Glutamatergic neuron (in vitro differentiated cells): ENCODE data around the gene POC1A. TPM values are rescaled to one million over a fixed set of nuclear protein-coding genes. Genes with fewer than 3 reads are reported as not detected.

Source experiments
- DNase-seq: peaks from one replicate; pipeline ENCODE4 v3.0.0; 2022
- H3K27ac Mint-ChIP-seq: one replicate; pipeline ENCODE4 v1.8.0; 2020; ENCODE audit warnings: mild to moderate bottlenecking, mixed read lengths, inconsistent platforms; ENCODE audit not compliant: unreplicated experiment
- H3K27me3 Mint-ChIP-seq: one replicate; pipeline ENCODE4 v1.8.0; 2020; ENCODE audit warnings: mild to moderate bottlenecking, moderate library complexity, mixed read lengths, inconsistent platforms; ENCODE audit not compliant: unreplicated experiment
- H3K36me3 Mint-ChIP-seq: one replicate; pipeline ENCODE4 v1.8.0; 2020; ENCODE audit warnings: mild to moderate bottlenecking, mixed read lengths, inconsistent platforms; ENCODE audit not compliant: unreplicated experiment
- H3K4me1 Mint-ChIP-seq: one replicate; pipeline ENCODE4 v1.8.0; 2020; ENCODE audit warnings: mild to moderate bottlenecking, low read depth, mixed read lengths, inconsistent platforms; ENCODE audit not compliant: unreplicated experiment
- H3K4me3 Mint-ChIP-seq: one replicate; pipeline ENCODE4 v1.8.0; 2020; ENCODE audit warnings: mild to moderate bottlenecking, mixed read lengths, inconsistent platforms; ENCODE audit not compliant: unreplicated experiment
- H3K9me3 Mint-ChIP-seq: one replicate; pipeline ENCODE4 v1.8.0; 2020; ENCODE audit warnings: mild to moderate bottlenecking, moderate library complexity, mixed read lengths, inconsistent platforms; ENCODE audit not compliant: unreplicated experiment
- CTCF ChIP-seq: fragments of 200-600 bp; sonication (generic); IDR thresholded peaks from one replicate; pipeline ENCODE4 v1.5.0; 2021; ENCODE audit not compliant: partially characterized antibody, unreplicated experiment
- total RNA-seq: library from RNA; stranded (reverse); fragmentation: NEBNext Ultra II Directional; extraction: Animal tissue kit (Norgen Biotek cat#: 25700); gene quantifications from one replicate; pipeline ENCODE4 v1.2.1, GENCODE V29; 2021; ENCODE audit not compliant: unreplicated experiment

The POC1A gene
- total RNA-seq, 1 donor from 2014 or later, result 3.2 TPM

- TF ChIP-seq CTCF, result no peak
- H3K4me3 Mint-ChIP-seq, result peak overlapping the region; percentile 93
- peaks cover 17% of the 10 kb centered on the region for H3K4me1 Mint-ChIP-seq
- H3K9me3 Mint-ChIP-seq, result peaks cover 10% of the 10 kb centered on the region
- DNase-seq, result peak; percentile 99
- H3K36me3 Mint-ChIP-seq, result no peaks in the 10 kb centered on the region
- peaks cover 12% of the 10 kb centered on the region for H3K27me3 Mint-ChIP-seq
- peak overlapping the region; percentile 85 for H3K27ac Mint-ChIP-seq
These were observed 97.0 kb downstream of the POC1A start for GRCh38 chr3:52056968-52057811.

DNA sequence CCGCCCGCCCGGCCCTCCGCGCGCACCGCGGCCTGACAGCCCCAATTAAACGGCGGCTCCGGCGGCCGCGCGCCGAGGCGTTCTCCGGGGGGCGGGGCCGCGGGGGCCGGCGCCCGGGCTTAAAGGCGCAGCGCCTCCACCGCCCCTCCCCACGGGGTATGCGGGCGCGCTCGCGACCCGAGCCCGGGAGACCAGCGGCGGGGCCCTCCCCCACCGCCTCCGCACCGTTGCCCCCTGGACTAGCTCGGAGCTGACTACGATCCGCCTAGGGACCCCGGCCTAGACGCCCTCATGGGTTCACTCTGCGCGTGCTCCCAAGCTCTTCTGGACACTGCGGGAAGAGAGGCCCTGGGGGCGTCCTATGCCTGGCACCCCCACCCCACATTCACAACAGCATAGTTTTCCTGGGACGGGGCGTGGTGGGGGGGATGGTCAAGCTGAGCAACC is 97.7 kb downstream of the POC1A start, which contains the start of gene DUSP7:
Gene DUSP7 (minus strand): TSS at position 51 of the 447 bp plus-strand sequence. CDS start 205 bp downstream, outside the sequence.
- Mint-ChIP-seq H3K36me3 (no peaks in the 10 kb centered on the region), H3K4me1 (peaks cover 17% of the 10 kb centered on the region), H3K27me3 (peaks cover 10% of the 10 kb centered on the region), H3K9me3 (peaks cover 10% of the 10 kb centered on the region), H3K4me3 (peak within 1 kb of the TSS; percentile 93), H3K27ac (peak within 1 kb of the TSS; percentile 85)
- no peak for TF ChIP-seq CTCF
- DNase-seq, result peak; percentile 76

DNA sequence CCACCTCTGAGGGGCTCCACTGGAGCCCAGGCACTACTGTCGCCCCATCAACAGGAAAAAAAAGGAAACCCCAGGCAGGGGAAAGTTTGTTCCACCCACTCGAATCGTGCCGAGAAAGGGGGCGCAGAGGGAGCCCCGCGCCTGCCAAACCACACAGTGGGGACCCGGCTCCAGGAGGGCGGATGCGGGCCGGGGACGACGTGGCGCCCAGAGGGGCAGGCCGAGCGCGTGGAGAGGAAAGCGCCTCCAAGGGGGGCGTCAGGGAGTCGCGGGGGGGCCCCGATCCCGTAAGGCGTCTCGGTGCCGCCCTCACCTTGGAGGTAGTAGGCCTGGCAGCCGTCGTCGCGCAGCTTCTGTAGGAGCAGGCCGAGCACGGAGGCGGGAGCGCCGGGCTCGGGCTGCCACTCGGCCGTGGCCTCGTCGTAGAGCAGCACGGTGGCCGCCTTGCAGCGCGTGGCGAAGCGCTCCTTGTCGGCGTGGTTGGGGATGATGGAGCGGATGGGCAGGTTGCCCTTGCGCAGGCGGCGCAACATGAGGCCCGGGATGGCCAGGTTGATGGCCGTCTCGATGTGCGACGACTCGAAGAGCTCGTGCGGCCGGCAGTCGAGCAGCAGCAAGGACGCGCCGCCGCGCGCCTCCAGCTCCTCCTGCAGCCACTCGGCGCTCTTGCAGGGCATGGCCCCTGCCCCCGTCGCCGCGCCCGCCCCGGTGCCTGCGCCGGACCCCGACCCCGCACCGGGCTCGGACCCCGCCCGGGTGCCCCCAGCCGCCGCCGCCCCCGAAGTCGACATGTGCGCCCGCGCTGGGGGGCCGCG is 98.5 kb downstream of the POC1A start:
- peaks cover 7% of the 10 kb centered on the region for H3K27me3 Mint-ChIP-seq
- peak overlapping the region; percentile 79 for H3K4me3 Mint-ChIP-seq
- peaks cover 10% of the 10 kb centered on the region for H3K9me3 Mint-ChIP-seq
- H3K36me3 Mint-ChIP-seq, result no peaks in the 10 kb centered on the region
- TF ChIP-seq CTCF, result no peak
- H3K27ac Mint-ChIP-seq, result peak overlapping the region; percentile 64
- peaks cover 17% of the 10 kb centered on the region for H3K4me1 Mint-ChIP-seq
- peak; percentile 76 for DNase-seq

GRCh38 chr3:52054661-52055511 is 99.3 kb downstream of the POC1A start:
- Mint-ChIP-seq H3K4me1 (peaks cover 17% of the 10 kb centered on the region), H3K36me3 (no peaks in the 10 kb centered on the region), H3K27me3 (peaks cover 7% of the 10 kb centered on the region), H3K27ac (no peak overlapping the region), H3K9me3 (peaks cover 9% of the 10 kb centered on the region), H3K4me3 (peak overlapping the region; percentile 79)
- peak; percentile 64 for DNase-seq
- no peak for TF ChIP-seq CTCF
